Measurements from ENCODE around the gene RTKN2.

The RTKN2 gene

DNA sequence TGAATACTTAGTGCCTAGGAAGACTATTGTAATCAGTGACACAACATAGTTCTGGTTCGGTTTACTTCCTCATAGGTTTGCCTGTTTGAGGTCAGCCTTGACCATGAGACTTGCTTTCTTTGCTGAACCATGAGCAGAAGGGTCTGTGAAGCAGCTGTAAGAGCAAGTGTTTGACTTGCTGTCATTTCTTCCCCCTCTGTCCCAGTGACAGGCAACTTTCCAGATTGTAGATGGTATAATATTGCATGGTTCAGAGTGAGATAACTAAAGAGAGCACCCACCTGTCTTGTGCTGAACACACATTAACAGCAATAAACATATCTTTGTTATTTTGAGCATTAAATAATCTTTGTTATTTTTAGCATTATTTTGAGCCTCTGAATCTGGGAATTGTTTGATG lies 9.3 kb upstream of the RTKN2 start:
- no peak overlapping the region for H3K4me3 ChIP-seq (ENCODE audit: low read depth, low read length)
- TF ChIP-seq CTCF (IDR thresholded peaks at IDR 0.05; ENCODE audit: control insufficient read depth, extremely low read depth, insufficient read depth) = no peak
- no peak for DNase-seq (ENCODE audit: low read depth)

- H3K4me3 ChIP-seq (ENCODE audit: low read depth, low read length) = no peak overlapping the region
- DNase-seq (ENCODE audit: low read depth) = no peak
- TF ChIP-seq CTCF (IDR thresholded peaks at IDR 0.05; ENCODE audit: control insufficient read depth, extremely low read depth, insufficient read depth) = no peak
Observed at GRCh38 chr10:62270020-62270419, 1.4 kb upstream of the RTKN2 start.

DNA sequence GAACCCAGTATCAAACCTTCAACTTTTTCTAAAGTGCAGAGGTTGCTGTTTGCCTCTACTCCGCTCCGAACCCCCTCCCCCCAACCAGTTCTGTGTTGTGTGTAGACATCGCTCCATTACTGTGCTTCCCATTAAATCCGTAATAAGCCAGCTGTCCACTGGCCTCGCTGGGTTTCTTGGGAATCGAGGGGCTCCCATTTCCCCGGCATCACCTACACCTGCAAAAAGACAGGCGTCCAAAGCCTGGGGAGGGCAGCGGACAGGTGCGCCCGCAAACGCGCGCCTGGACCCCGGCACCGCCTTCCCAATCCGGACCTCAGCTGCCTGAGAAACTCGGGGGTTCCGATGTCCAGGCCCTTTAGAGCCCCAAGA lies 631 bp downstream of the RTKN2 start:
- peak overlapping the region; percentile 71 for H3K4me3 ChIP-seq (ENCODE audit: low read depth, low read length)
- DNase-seq (ENCODE audit: low read depth) = no peak
- TF ChIP-seq CTCF (IDR thresholded peaks at IDR 0.05; ENCODE audit: control insufficient read depth, extremely low read depth, insufficient read depth) = no peak

DNA sequence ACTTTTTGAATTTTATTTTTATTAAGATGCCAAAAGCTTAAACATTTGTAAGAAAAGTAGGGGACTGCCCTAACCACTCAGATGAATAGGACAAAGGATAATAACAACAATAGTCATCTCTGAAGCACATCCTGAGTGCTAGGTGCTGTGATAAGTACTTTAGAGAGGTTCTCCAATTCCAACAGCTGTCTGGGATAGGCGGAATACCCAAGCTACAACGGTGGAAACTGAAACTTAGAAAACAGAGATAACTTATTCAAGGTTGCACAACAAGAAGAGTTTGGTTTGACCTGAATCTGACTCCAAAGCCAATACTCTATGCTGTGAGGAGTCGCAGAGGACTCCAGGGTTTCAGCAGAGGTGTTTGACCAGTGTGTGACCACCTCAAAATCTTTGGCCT lies 2.0 kb downstream of the RTKN2 start:
- no peak overlapping the region for H3K4me3 ChIP-seq (ENCODE audit: low read depth, low read length)
- no peak for DNase-seq (ENCODE audit: low read depth)
- TF ChIP-seq CTCF (IDR thresholded peaks at IDR 0.05; ENCODE audit: control insufficient read depth, extremely low read depth, insufficient read depth) = no peak

DNA sequence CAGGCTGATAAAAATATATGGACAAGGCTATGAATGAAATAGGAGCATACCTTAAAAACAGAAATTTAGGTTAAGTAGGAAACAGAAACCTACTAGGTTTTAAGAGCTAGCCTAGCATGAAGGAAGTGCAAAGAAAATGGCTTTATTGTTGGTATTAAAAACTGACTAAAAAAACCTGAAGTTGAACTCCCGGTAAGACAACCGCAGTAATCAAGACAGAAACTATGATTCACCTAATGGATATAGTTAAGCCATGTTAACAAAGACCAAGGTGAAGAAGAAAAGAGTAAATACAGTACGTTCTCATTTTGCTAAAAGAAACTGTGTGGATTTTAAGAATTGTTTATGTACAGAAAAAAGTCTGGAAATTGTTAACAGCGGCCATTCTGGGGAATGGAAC lies 2.5 kb downstream of the RTKN2 start:
- no peak for TF ChIP-seq CTCF (IDR thresholded peaks at IDR 0.05; ENCODE audit: control insufficient read depth, extremely low read depth, insufficient read depth)
- no peak for DNase-seq (ENCODE audit: low read depth)
- no peak overlapping the region for H3K4me3 ChIP-seq (ENCODE audit: low read depth, low read length)

- peak; percentile 58 for TF ChIP-seq CTCF (IDR thresholded peaks at IDR 0.05; ENCODE audit: control insufficient read depth, extremely low read depth, insufficient read depth)
- H3K4me3 ChIP-seq (ENCODE audit: low read depth, low read length) = no peak overlapping the region
- DNase-seq (ENCODE audit: low read depth) = peak; percentile 59
Observed at GRCh38 chr10:62264702-62265436, 3.8 kb downstream of the RTKN2 start.

DNA sequence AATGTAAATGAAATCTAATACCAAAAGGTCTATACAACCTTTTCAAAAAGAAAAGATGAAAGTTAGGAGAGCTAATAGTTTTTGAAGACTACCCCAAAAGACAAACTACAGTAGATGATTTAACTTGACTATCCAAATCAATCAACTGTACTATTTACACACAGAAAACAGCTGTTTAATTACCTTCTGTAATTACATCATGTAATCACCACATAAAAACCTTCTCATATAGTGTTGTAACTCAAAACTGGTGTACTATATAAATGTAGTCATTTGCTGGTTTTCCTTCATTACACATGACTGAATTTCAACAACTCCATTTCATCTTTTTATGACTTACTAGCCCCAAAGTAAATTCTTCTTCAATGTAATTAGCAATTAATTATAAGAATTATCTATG lies 4.5 kb downstream of the RTKN2 start:
- no peak for TF ChIP-seq CTCF (IDR thresholded peaks at IDR 0.05; ENCODE audit: control insufficient read depth, extremely low read depth, insufficient read depth)
- no peak for DNase-seq (ENCODE audit: low read depth)
- no peak overlapping the region for H3K4me3 ChIP-seq (ENCODE audit: low read depth, low read length)
